Measurements from ENCODE around the gene BCAP31.
"Not testable (repeated sequence)": the region's sequence is repeated elsewhere in the genome, so short reads cannot be mapped to it uniquely, and the experiment has no call there.

The BCAP31 gene

DNA sequence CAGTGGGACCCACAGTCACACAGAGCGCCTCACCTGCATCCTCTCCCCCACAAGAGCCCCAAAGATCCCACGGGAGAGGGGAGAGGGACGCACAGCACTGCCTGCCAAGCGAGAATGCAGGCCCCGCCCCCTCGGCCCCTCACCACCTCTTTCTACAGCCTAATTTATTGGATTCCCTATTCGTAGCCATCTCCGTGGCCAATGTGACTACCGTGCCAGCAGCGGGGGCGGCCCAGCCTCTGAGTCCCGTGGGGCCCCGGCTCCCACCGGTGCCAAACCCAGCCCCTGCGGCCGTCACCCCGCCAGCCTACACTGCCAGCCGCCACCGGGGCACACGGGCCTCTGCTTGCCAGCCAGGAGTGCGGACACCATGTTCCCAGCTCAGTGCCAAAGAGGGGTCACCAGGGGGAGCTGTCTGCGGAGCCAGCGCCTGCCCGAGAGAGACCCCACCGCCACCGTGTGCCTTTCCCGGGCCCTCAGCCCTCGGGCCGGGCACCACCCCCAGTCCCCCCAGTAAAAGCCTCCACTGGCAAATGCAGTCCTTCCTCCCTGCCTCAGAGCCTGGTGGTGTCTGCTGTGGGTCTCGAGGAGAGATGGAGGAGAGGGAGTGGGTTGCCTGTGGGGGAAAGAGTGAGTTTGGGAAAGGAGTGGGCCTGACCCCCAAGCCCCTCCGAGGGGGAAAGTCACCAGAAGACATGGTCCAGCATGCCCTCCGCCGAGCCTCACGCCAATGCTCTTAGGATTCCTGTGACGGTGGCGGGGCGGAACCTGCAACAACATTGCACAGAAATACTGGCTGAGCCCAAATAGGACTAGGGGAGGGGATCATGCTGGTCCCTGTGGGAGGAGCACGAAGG is 20.3 kb upstream of the BCAP31 start:
- H3K4me3 ChIP-seq (replicated peaks; ENCODE audit: insufficient read depth, low read length): no peak overlapping the region
- H3K27me3 ChIP-seq (ENCODE audit: insufficient read depth, poor library complexity, severe bottlenecking): no peaks in the 10 kb centered on the region
- TF ChIP-seq, protein P1, sequence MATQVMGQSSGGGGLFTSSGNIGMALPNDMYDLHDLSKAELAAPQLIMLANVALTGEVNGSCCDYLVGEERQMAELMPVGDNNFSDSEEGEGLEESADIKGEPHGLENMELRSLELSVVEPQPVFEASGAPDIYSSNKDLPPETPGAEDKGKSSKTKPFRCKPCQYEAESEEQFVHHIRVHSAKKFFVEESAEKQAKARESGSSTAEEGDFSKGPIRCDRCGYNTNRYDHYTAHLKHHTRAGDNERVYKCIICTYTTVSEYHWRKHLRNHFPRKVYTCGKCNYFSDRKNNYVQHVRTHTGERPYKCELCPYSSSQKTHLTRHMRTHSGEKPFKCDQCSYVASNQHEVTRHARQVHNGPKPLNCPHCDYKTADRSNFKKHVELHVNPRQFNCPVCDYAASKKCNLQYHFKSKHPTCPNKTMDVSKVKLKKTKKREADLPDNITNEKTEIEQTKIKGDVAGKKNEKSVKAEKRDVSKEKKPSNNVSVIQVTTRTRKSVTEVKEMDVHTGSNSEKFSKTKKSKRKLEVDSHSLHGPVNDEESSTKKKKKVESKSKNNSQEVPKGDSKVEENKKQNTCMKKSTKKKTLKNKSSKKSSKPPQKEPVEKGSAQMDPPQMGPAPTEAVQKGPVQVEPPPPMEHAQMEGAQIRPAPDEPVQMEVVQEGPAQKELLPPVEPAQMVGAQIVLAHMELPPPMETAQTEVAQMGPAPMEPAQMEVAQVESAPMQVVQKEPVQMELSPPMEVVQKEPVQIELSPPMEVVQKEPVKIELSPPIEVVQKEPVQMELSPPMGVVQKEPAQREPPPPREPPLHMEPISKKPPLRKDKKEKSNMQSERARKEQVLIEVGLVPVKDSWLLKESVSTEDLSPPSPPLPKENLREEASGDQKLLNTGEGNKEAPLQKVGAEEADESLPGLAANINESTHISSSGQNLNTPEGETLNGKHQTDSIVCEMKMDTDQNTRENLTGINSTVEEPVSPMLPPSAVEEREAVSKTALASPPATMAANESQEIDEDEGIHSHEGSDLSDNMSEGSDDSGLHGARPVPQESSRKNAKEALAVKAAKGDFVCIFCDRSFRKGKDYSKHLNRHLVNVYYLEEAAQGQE (IDR thresholded peaks at IDR 0.05; ENCODE audit: insufficient replicate concordance, low read depth): no peak
- TF ChIP-seq POLR2AphosphoS5 (IDR thresholded peaks at IDR 0.05; ENCODE audit: low read depth) (no peak), GABPA (IDR thresholded peaks at IDR 0.05; ENCODE audit: low read depth) (no peak), SPI1 (IDR thresholded peaks at IDR 0.05; ENCODE audit: borderline replicate concordance, low read depth) (no peak)
- TF ChIP-seq, protein P2, sequence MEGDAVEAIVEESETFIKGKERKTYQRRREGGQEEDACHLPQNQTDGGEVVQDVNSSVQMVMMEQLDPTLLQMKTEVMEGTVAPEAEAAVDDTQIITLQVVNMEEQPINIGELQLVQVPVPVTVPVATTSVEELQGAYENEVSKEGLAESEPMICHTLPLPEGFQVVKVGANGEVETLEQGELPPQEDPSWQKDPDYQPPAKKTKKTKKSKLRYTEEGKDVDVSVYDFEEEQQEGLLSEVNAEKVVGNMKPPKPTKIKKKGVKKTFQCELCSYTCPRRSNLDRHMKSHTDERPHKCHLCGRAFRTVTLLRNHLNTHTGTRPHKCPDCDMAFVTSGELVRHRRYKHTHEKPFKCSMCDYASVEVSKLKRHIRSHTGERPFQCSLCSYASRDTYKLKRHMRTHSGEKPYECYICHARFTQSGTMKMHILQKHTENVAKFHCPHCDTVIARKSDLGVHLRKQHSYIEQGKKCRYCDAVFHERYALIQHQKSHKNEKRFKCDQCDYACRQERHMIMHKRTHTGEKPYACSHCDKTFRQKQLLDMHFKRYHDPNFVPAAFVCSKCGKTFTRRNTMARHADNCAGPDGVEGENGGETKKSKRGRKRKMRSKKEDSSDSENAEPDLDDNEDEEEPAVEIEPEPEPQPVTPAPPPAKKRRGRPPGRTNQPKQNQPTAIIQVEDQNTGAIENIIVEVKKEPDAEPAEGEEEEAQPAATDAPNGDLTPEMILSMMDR (IDR thresholded peaks at IDR 0.05; ENCODE audit: insufficient read depth, low read length): no peak
- no peak for DNase-seq (ENCODE audit: low read depth in 1 of 2, low spot score in 1 of 2)
- H3K27ac ChIP-seq (replicated peaks): no peak overlapping the region

DNA sequence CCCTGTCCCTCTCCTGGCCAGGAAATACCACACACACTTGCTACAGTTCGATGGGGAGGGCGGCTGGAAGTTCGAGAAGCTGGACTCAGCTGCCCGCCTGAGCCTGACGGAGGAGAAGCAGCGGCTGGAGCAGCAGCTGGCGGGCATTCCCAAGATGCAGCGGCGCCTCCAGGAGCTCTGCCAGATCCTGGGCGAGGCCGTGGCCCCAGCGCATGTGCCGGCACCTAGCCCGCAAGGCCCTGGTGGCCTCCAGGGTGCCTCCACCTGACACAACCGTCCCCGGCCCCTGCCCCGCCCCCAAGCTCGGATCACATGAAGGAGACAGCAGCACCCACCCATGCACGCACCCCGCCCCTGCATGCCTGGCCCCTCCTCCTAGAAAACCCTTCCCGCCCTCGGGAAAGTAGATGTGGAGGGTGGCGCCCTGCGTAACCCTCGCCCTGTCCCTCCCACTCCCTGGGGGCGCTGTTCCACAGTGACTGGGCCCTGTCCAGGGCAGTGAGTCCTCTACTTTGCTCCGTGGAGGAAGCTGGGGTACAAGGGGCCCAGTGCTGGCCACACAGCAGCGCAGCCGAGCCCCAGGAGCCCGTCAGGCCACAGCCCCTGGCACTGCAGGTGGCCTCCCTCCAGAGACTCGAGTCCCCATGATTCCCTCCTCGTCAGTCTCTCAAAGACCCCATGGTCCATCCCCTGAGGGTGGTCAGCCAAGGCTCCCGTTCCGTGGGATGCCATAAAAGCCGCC is 19.5 kb upstream of the BCAP31 start:
- H3K4me3 ChIP-seq (replicated peaks; ENCODE audit: insufficient read depth, low read length); DNase-seq (ENCODE audit: low read depth in 1 of 2, low spot score in 1 of 2); H3K27me3 ChIP-seq (ENCODE audit: insufficient read depth, poor library complexity, severe bottlenecking); H3K27ac ChIP-seq (replicated peaks): not testable (repeated sequence)

DNA sequence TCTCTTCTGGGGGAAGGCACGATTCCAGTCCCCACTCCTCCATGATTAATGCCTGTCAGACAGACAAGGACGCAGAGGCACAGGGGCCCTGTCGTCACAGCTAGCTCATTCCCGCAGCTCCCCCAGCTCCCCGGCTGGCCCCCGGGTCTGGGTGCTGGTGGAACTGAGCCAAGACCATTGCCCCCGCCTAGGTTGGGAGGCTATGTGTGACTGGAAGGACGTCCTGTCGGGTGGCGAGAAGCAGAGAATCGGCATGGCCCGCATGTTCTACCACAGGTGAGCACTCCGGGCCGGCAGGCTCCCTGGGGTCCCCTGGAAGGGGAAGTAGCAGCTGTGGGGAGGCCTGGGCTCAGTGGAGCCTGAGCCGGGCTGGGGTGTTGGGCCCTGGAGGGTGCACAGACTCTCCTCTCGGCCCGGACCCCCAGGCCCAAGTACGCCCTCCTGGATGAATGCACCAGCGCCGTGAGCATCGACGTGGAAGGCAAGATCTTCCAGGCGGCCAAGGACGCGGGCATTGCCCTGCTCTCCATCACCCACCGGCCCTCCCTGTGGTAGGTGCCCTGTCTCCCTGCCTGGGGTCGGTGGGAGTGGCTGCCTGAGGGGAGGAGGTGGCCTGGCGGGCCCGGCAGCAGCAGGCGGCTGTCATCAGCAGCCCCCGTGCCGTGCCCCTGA is 18.7 kb upstream of the BCAP31 start:
- not testable (repeated sequence) for DNase-seq (ENCODE audit: low read depth in 1 of 2, low spot score in 1 of 2); H3K4me3 ChIP-seq (replicated peaks; ENCODE audit: insufficient read depth, low read length); H3K27me3 ChIP-seq (ENCODE audit: insufficient read depth, poor library complexity, severe bottlenecking); H3K27ac ChIP-seq (replicated peaks)

DNA sequence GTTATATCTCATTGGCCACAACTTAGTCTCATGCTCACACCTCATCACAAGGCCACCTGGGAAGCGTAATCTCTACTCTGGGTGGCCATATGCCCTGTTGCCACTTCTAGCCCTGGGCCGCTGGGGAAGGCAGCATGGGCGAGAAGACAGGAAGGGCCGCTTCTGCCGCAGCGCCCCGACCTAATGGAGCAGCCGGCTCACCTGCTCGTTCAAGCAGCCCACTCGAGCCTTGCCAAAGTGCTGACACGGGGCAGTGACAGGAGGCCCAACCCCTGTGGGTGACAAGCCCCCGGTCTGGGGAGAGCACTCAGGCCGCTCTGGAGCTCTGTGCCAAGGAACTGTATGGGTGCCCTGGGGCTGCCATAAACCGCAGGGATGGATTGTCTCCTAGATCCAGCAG is 17.9 kb upstream of the BCAP31 start:
- not testable (repeated sequence) for DNase-seq (ENCODE audit: low read depth in 1 of 2, low spot score in 1 of 2); H3K27ac ChIP-seq (replicated peaks); H3K27me3 ChIP-seq (ENCODE audit: insufficient read depth, poor library complexity, severe bottlenecking); H3K4me3 ChIP-seq (replicated peaks; ENCODE audit: insufficient read depth, low read length)

DNA sequence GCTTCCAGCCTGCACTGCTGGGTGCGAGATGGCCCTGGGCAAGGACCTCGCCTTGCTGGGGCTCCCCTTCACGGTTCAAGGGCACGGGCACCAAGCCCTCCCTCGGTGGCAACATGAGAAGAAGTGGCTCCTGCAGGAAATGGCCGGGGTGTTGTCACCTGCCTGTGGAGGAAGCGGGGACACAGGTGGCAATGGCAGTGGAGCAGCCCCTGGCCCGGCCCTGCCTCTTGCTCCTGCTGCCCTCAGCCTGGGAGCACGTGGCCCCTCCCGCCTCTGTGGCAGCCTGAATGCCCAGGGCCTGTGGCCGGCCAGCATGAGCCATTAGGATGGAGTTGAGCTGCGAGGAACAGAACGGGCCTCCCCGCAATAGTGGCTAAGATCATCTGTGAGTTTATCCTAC is 17.3 kb upstream of the BCAP31 start:
- Histone ChIP-seq H3K4me3 (replicated peaks; ENCODE audit: insufficient read depth, low read length) (no peak overlapping the region), H3K27me3 (ENCODE audit: insufficient read depth, poor library complexity, severe bottlenecking) (no peaks in the 10 kb centered on the region), H3K27ac (replicated peaks) (no peak overlapping the region)
- no peak for DNase-seq (ENCODE audit: low read depth in 1 of 2, low spot score in 1 of 2)
- TF ChIP-seq, protein P1 (IDR thresholded peaks at IDR 0.05; ENCODE audit: insufficient replicate concordance, low read depth): no peak
- TF ChIP-seq POLR2AphosphoS5 (IDR thresholded peaks at IDR 0.05; ENCODE audit: low read depth) (no peak), GABPA (IDR thresholded peaks at IDR 0.05; ENCODE audit: low read depth) (no peak), SPI1 (IDR thresholded peaks at IDR 0.05; ENCODE audit: borderline replicate concordance, low read depth) (no peak)
- TF ChIP-seq, protein P2 (IDR thresholded peaks at IDR 0.05; ENCODE audit: insufficient read depth, low read length): no peak

Data from HL-60 (cell line).